GM06990 (cell line): ENCODE data around the gene INTS1.
"Not testable (repeated sequence)": the region's sequence is repeated elsewhere in the genome, so short reads cannot be mapped to it uniquely, and the experiment has no call there.

Experiments used
- DNase-seq: peaks from one replicate; pipeline ENCODE4 v3.0.0-alpha.2; 2011; ENCODE audit not compliant: insufficient read length; ENCODE audit errors: extremely low read depth
- H3K27me3 ChIP-seq: replicated peaks from 2 replicates; pipeline ENCODE4 v1.6.0; 2011; ENCODE audit warnings: low read length; ENCODE audit not compliant: control insufficient read depth, insufficient read depth
- H3K36me3 ChIP-seq: 2 replicates; pipeline ENCODE4 v1.5.1; 2011; ENCODE audit warnings: low read length; ENCODE audit not compliant: control insufficient read depth, insufficient read depth
- H3K4me3 ChIP-seq: replicated peaks from 2 replicates; pipeline ENCODE4 v1.5.1; 2011; ENCODE audit warnings: low read depth, mild to moderate bottlenecking, control low read depth, low read length
- TF ChIP-seq, protein P1 (sequence below): IDR thresholded peaks from 2 replicates; pipeline ENCODE4 v1.5.1; 2011; ENCODE audit warnings: low read length, control low read depth, mild to moderate bottlenecking, inconsistent platforms; ENCODE audit not compliant: insufficient read depth, poor library complexity, severe bottlenecking

Gene INTS1

DNA sequence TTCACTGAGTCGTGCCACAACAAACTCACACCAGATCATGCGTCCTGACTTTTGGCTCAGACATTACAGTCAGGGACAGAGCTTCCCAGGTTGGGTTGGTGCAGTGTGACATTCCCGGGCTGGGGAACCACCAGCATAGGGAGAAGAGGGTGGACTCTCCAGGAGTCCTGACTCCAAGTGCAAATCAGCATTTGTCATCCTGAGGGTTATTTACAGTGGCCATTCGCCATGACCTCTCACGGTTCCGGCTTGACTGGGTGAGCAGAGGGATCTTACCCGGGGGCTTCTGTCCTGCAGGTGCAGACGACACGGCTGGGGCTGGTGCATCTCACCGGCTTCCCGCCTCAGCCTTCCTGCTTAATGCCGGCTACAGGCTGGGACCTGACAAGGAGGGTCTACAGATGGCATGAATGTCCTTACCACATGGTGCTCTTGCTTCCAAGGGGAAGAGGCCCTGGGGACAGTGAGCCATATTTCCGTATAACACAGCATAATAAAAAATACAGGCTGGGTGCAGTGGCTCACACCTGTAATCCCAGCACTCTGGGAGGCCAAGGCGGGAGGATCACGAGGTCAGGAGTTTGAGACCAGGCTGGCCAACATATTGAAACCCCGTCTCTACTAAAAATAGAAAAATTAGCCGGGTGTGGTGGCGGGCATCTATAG, 12.5 kb upstream of the INTS1 start:
- Histone ChIP-seq H3K27me3 (no peaks in the 10 kb centered on the region; the same call in 1 of the 2 replicates), H3K36me3 (no peaks in the 10 kb centered on the region), H3K4me3 (no peak overlapping the region)
- TF ChIP-seq, protein P1, sequence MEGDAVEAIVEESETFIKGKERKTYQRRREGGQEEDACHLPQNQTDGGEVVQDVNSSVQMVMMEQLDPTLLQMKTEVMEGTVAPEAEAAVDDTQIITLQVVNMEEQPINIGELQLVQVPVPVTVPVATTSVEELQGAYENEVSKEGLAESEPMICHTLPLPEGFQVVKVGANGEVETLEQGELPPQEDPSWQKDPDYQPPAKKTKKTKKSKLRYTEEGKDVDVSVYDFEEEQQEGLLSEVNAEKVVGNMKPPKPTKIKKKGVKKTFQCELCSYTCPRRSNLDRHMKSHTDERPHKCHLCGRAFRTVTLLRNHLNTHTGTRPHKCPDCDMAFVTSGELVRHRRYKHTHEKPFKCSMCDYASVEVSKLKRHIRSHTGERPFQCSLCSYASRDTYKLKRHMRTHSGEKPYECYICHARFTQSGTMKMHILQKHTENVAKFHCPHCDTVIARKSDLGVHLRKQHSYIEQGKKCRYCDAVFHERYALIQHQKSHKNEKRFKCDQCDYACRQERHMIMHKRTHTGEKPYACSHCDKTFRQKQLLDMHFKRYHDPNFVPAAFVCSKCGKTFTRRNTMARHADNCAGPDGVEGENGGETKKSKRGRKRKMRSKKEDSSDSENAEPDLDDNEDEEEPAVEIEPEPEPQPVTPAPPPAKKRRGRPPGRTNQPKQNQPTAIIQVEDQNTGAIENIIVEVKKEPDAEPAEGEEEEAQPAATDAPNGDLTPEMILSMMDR: no peak
- no peak for DNase-seq

DNA sequence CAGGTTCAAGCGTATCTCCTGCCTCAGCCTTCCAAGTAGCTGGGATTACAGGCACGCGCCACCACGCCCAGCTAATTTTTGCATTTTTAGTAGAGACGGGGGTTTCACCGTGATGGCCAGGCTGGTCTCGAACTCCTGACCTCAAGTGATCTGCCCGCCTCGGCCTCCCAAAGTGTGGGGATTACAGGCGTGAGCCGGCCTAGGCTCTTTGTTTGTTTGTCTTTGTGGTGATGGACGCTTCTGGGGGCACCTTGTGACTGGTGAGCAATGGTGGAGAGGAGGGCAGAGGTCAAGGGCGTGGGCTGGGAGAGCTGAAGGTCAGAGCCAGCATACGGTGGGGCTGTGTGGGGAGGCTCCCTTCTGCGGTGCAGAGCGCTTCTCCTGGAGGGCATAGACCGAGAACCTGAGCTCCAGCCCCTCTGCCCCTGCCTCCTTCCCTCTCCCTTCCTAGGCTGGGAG, 11.3 kb upstream of the INTS1 start:
- H3K36me3 ChIP-seq, H3K4me3 ChIP-seq, DNase-seq, H3K27me3 ChIP-seq: not testable (repeated sequence)

DNA sequence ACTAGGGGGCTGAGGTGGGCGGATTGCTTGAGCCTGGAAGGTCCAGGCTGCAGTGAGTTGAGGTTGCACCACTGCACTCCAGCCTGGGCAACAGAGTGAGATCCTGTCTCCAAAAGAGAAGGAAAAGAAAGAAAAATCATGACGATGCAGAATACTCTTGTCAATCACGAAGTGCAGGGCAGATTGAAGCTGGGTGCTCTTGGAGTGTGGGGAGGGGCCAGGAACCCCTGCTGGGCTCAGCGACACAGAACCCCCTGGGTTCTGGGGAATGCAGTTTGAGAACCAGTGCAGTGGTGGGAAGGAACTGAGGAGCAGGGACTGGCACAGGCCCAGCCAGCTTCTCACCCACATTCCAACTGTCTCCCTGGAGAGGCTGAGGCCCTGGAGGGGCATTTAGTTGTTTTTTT, 10.8 kb upstream of the INTS1 start:
- DNase-seq: no peak
- Histone ChIP-seq H3K4me3 (no peak overlapping the region), H3K27me3 (no peaks in the 10 kb centered on the region; the same call in 1 of the 2 replicates), H3K36me3 (no peaks in the 10 kb centered on the region)
- TF ChIP-seq, protein P1: no peak

DNA sequence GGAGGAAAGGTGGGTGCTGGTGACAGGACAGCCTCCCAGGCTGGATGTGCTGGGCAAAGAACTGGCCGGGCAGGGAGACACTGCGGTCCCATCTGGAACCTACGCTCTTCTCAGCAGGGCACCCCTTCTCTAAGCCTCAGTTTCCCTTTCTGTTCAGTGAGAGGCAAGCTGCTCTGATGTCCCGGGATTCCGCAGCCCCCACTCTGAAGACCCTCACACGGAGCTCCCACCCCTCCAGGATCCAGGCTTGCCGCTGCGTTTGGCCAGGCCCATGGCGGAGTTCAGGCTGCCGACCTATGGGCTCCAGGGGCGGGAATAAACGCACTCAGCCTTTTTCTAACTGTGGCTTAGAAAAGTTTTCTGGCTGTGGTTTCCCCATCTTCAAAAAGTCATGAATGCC, 10.2 kb upstream of the INTS1 start:
- TF ChIP-seq, protein P1: no peak
- H3K27me3 ChIP-seq: no peaks in the 10 kb centered on the region; the same call in 1 of the 2 replicates
- no peaks in the 10 kb centered on the region for H3K36me3 ChIP-seq
- DNase-seq: no peak
- H3K4me3 ChIP-seq: no peak overlapping the region

DNA sequence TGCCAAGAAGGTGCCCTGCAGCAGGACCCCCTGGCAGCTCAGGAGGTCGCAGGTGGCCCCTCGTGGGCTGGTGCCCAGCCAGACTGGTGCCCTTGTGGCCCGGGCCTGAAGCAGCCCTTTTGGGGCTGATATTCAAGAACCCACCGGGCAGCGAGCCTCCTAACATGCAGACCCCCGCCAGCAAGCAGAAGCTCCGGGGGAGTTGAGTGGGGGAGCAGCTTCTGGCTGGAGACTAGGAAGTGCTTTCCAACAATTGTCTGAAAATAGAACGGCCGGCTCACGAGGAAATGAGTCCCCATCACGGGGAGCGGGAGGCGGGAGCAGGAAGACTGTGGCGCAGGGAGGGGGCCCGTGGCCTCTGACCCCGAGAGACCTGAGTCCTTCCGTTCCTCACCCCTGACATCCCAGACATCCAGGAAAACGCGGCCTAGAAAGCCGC, 9.5 kb upstream of the INTS1 start:
- no peak for DNase-seq
- H3K27me3 ChIP-seq: no peaks in the 10 kb centered on the region; the same call in 1 of the 2 replicates
- no peak overlapping the region for H3K4me3 ChIP-seq
- TF ChIP-seq, protein P1: no peak
- no peaks in the 10 kb centered on the region for H3K36me3 ChIP-seq

DNA sequence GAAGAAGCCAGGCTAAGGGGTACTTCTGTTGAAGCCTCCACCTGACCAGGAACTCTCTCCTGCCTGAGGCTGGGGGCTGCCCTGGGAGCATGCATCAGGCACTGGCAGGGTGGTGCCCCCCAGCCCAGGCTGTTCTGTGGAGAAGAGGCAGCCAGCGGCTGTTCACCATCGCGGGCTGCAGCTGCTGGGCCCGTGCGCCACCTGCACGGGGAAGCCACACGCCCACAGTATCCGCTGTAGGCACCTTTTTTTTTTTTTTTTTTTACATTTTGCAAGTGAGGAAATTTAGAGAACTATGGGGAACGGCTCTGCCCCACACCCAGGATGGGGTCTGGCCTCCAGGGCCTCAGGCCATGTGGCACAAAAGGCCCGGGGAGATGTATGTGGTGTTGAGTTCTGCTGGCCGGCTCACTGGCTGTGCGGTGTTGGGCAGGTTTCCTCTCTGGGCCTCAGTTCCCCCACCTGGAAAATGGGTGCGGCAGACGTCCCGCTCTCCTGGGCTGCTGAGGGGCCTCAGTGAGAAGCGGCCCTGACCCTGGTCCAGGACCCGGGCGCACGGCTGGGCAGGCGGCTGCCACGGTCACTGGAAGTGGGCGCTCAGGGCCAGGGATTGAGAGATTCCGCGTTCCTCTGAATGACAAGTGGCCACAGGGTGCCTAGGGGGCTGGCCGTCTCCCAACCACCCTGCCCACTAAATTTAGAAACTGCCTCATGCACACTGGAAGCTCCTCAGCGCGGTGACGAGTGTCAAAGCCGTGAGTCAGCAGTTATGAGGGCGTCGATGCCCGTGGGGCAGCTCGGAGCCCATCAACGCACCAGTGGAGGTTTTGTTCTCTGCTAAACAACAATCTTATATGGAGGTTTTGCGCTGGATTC, 8.8 kb upstream of the INTS1 start:
- Histone ChIP-seq H3K27me3 (no peaks in the 10 kb centered on the region; the same call in 1 of the 2 replicates), H3K36me3 (no peaks in the 10 kb centered on the region), H3K4me3 (no peak overlapping the region)
- TF ChIP-seq, protein P1: no peak
- DNase-seq: peak; percentile 54
